Central memory CD8-positive, alpha-beta T cell (primary cell): Measurements from ENCODE around the gene RNPEPL1.

Experiments
- ATAC-seq: fragments of 150-1000 bp; cut with Tn5 transposase; replicated peaks from 2 replicates; pipeline ENCODE4 v1.10.0; 2022; ENCODE audit warnings: mild to moderate bottlenecking, moderate FRiP score, moderate number of reproducible peaks; ENCODE audit not compliant: poor library complexity, severe bottlenecking; ENCODE audit errors: extremely low read depth
- DNase-seq, 2 donors: peaks; one replicate each; pipeline ENCODE4 v3.0.0; 2021; ENCODE audit warnings: low spot score in 2 of 2
- H3K27ac Mint-ChIP-seq: one replicate; pipeline ENCODE4 v1.8.0; 2022; ENCODE audit warnings: low read depth, mild to moderate bottlenecking, moderate library complexity, mixed read lengths
- H3K27me3 Mint-ChIP-seq: one replicate; pipeline ENCODE4 v1.8.0; 2022; ENCODE audit warnings: mixed read lengths
- H3K36me3 Mint-ChIP-seq: one replicate; pipeline ENCODE4 v1.8.0; 2022; ENCODE audit warnings: mild to moderate bottlenecking, moderate library complexity, mixed read lengths; ENCODE audit not compliant: insufficient read depth
- H3K4me1 Mint-ChIP-seq: one replicate; pipeline ENCODE4 v1.8.0; 2022; ENCODE audit warnings: mixed read lengths
- H3K4me3 Mint-ChIP-seq: one replicate; pipeline ENCODE4 v1.8.0; 2022; ENCODE audit warnings: mild to moderate bottlenecking, moderate library complexity, mixed read lengths
- H3K9me3 Mint-ChIP-seq: one replicate; pipeline ENCODE4 v1.8.0; 2022; ENCODE audit warnings: mixed read lengths

Gene RNPEPL1

GRCh38 chr2:240628808-240629618 lies 60.7 kb downstream of the RNPEPL1 start:
- H3K36me3 Mint-ChIP-seq, result peaks cover 10% of the 10 kb centered on the region
- no peaks in the 10 kb centered on the region for H3K9me3 Mint-ChIP-seq
- no peaks in the 10 kb centered on the region for H3K27me3 Mint-ChIP-seq

GRCh38 chr2:240629619-240629967 lies 61.3 kb downstream of the RNPEPL1 start:
- ATAC-seq, result no peak
- Mint-ChIP-seq H3K9me3 (no peaks in the 10 kb centered on the region), H3K27me3 (no peaks in the 10 kb centered on the region), H3K4me1 (peaks cover 19% of the 10 kb centered on the region), H3K27ac (no peak overlapping the region), H3K36me3 (peaks cover 8% of the 10 kb centered on the region), H3K4me3 (no peak overlapping the region)
- DNase-seq, result no peak

More at GRCh38 chr2:240628808-240629618, 60.7 kb downstream of the RNPEPL1 start:
- Mint-ChIP-seq H3K27ac (no peak overlapping the region), H3K4me1 (peaks cover 24% of the 10 kb centered on the region), H3K4me3 (no peak overlapping the region)
- ATAC-seq (no peak), DNase-seq (no peak)

- no peaks in the 10 kb centered on the region for H3K9me3 Mint-ChIP-seq
- DNase-seq, result no peak
Observed at GRCh38 chr2:240629968-240630770, 61.9 kb downstream of the RNPEPL1 start.

More at GRCh38 chr2:240629968-240630770, 61.9 kb downstream of the RNPEPL1 start:
- no peaks in the 10 kb centered on the region for H3K27me3 Mint-ChIP-seq
- H3K4me3 Mint-ChIP-seq, result no peak overlapping the region
- ATAC-seq, result no peak
- H3K36me3 Mint-ChIP-seq, result peaks cover 7% of the 10 kb centered on the region
- H3K4me1 Mint-ChIP-seq, result peaks cover 13% of the 10 kb centered on the region
- H3K27ac Mint-ChIP-seq, result no peak overlapping the region
